ENCODE data around the gene AKAP13. TPM values are rescaled to one million over a fixed set of nuclear protein-coding genes. Genes with fewer than 3 reads are reported as not detected.
A peak's percentile ranks its signal among the peaks of the same experiment; 100 is the strongest.

AKAP13 gene
- total and polyA plus RNA-seq, 2 of the 13 experiments (the other 11 are each of a cell fraction or from before 2014, with no cell fraction given) = 6.7 to 27.1 TPM

DNA sequence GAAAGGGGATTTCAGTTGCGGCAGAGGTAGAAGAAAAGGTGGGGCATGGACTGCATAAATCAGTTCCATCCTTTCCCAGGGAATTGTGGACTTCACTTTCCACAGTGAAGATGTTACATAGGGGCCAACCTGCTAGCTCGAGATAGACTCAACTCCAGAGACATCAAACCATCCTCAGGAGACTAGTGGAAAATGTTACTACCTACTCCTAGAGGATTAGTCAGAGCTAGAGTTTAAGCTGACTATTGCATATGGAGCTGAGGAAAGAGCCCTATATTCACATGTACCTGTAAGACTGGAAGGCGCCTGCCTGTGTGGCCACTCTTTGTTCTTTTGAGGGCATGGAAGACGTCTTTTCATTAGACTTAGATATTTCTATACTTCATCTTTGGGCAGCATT is 345.2 kb downstream of the AKAP13 start (continued):
- TF ChIP-seq, protein P1, sequence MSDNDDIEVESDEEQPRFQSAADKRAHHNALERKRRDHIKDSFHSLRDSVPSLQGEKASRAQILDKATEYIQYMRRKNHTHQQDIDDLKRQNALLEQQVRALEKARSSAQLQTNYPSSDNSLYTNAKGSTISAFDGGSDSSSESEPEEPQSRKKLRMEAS (IDR thresholded peaks at IDR 0.05) = no peak
- TF ChIP-seq NFE2L1 (CRISPR knock-in tag; IDR thresholded peaks at IDR 0.05; ENCODE audit: borderline replicate concordance) = no peak

DNA sequence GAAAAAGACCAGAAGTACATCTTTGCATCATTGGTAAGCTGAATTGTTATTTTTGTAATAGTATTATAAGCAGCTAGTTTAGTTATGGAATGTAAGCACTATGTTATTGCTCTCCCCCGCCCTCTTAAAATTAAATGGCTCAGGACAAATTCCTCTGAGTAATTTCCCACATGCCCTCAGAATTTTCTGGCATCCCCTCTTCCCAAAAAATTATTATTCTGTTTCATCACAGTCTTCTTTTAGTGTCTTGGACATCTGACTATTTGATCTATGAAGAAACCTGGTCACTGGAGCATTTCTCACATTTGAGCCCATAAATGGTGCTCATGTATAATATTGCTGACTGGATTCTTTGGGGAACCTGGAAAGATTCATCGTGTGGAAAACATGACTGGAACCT is 346.1 kb downstream of the AKAP13 start:
- Histone ChIP-seq H3K4me1 (ENCODE audit: insufficient read depth, low read length) (no peaks in the 10 kb centered on the region), H3K79me2 (ENCODE audit: insufficient read depth, low read length) (no peaks in the 10 kb centered on the region), H3K27me3 (ENCODE audit: control insufficient read depth in 1 of 2, insufficient read depth in 2 of 2, low read length in 2 of 2) (no peaks in the 10 kb centered on the region), H3K9me3 (ENCODE audit: low read length) (no peaks in the 10 kb centered on the region), H3K36me3 (replicated peaks in 1 of 2; ENCODE audit: control insufficient read depth in 1 of 2, insufficient read depth in 2 of 2, low read length in 2 of 2) (peaks cover 12 to 49% of the 10 kb centered on the region in 2 experiments), H2AFZ (ENCODE audit: low read length) (no peak overlapping the region), H4K20me1 (ENCODE audit: insufficient read depth, low read length) (no peaks in the 10 kb centered on the region), H3K4me3 (replicated peaks in 1 of 3; ENCODE audit: insufficient read depth in 1 of 3, low read depth in 2 of 3, low read length in 3 of 3) (no peak overlapping the region), H3K27ac (ENCODE audit: extremely low read length, insufficient read depth, low read length) (no peak overlapping the region), H3K9ac (ENCODE audit: insufficient read depth, low read depth, low read length) (no peak overlapping the region), H3K4me2 (ENCODE audit: low read depth, low read length) (no peak overlapping the region)
- ATAC-seq (no peak), FAIRE-seq (no peak), DNase-seq (ENCODE audit: low spot score) (no peak)
- intact Hi-C loops (cut with micrococcal nuclease; ENCODE audit: unreplicated experiment) = no loop called here
- no TSS peak for BruUV-seq (replicated peaks)
- in situ Hi-C loops (cut with HindIII; ENCODE audit: extremely low pct_ligation_motif_present, low pct_unique_long_range_greater_than_20kb) = loop anchor here (5.0 kb wide), 1 partner anchor 106 kb away; no protein-coding TSS in a partner anchor
- ChIA-PET POLR2A (no interaction called here), CTCF (ENCODE audit: low intra/inter-chr PET ratio, low total read pairs) (no interaction called here)
- WGBS (ENCODE audit: low lambda C conversion rate) = 97% methylated on average over 2 of the region's 2 CpGs
- TF ChIP-seq MAFK (conservative IDR thresholded peaks at IDR 0.05 in 1 of 2, IDR thresholded peaks at IDR 0.05 in 1 of 2; ENCODE audit: low read length in 2 of 2) = peak; percentile 18 to 30; a peak in 1 of 4 replicates
- TF ChIP-seq, protein P2, sequence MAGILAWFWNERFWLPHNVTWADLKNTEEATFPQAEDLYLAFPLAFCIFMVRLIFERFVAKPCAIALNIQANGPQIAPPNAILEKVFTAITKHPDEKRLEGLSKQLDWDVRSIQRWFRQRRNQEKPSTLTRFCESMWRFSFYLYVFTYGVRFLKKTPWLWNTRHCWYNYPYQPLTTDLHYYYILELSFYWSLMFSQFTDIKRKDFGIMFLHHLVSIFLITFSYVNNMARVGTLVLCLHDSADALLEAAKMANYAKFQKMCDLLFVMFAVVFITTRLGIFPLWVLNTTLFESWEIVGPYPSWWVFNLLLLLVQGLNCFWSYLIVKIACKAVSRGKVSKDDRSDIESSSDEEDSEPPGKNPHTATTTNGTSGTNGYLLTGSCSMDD (CRISPR knock-in tag; IDR thresholded peaks at IDR 0.05) = no peak

DNA sequence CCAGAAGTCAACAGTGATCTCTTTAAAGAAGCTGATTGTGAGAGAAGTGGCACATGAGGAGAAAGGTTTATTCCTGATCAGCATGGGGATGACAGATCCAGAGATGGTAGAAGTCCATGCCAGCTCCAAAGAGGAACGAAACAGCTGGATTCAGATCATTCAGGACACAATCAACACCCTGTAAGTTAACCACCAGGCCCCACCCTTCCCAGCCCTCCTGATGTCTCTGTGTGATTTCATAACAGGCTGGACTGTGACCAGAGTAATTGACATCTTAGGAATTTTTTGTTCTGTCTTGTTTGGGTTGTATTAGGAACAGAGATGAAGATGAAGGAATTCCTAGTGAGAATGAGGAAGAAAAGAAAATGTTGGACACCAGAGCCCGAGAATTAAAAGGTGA is 346.7 kb downstream of the AKAP13 start:
- DNase-seq (ENCODE audit: low spot score) = no peak
- in situ Hi-C loops (cut with HindIII; ENCODE audit: extremely low pct_ligation_motif_present, low pct_unique_long_range_greater_than_20kb) (loop anchor here (5.0 kb wide), 1 partner anchor 105 kb away; no protein-coding TSS in a partner anchor), intact Hi-C loops (cut with micrococcal nuclease; ENCODE audit: unreplicated experiment) (no loop called here)
- Histone ChIP-seq H3K79me2 (ENCODE audit: insufficient read depth, low read length) (no peaks in the 10 kb centered on the region), H3K9me3 (ENCODE audit: low read length) (no peaks in the 10 kb centered on the region), H3K27ac (ENCODE audit: extremely low read length, insufficient read depth, low read length) (no peak overlapping the region), H2AFZ (ENCODE audit: low read length) (no peak overlapping the region), H3K4me1 (ENCODE audit: insufficient read depth, low read length) (no peaks in the 10 kb centered on the region), H3K4me3 (replicated peaks in 1 of 3; ENCODE audit: insufficient read depth in 1 of 3, low read depth in 2 of 3, low read length in 3 of 3) (no peak overlapping the region), H3K36me3 (replicated peaks in 1 of 2; ENCODE audit: control insufficient read depth in 1 of 2, insufficient read depth in 2 of 2, low read length in 2 of 2) (peaks cover 12 to 52% of the 10 kb centered on the region in 2 experiments), H3K27me3 (ENCODE audit: control insufficient read depth in 1 of 2, insufficient read depth in 2 of 2, low read length in 2 of 2) (no peaks in the 10 kb centered on the region), H3K4me2 (ENCODE audit: low read depth, low read length) (no peak overlapping the region), H4K20me1 (ENCODE audit: insufficient read depth, low read length) (no peaks in the 10 kb centered on the region), H3K9ac (ENCODE audit: insufficient read depth, low read depth, low read length) (no peak overlapping the region)
- POLR2A ChIA-PET = no interaction called here
- WGBS (ENCODE audit: low lambda C conversion rate) = 94% methylated on average over 2 of the region's 2 CpGs
- FAIRE-seq = no peak
- no TSS peak for BruUV-seq (replicated peaks)
- ATAC-seq = no peak
- CTCF ChIA-PET (ENCODE audit: low intra/inter-chr PET ratio, low total read pairs) = no interaction called here
- TF ChIP-seq RBM39 (IDR thresholded peaks at IDR 0.05; ENCODE audit: low read depth, low read length, poor library complexity, severe bottlenecking) = no peak
- TF ChIP-seq KLF15 (CRISPR knock-in tag; IDR thresholded peaks at IDR 0.05; ENCODE audit: borderline replicate concordance) = no peak
- TF ChIP-seq ZNF180 (CRISPR knock-in tag; IDR thresholded peaks at IDR 0.05; ENCODE audit: borderline replicate concordance, low read depth) = no peak
- TF ChIP-seq, protein P3, sequence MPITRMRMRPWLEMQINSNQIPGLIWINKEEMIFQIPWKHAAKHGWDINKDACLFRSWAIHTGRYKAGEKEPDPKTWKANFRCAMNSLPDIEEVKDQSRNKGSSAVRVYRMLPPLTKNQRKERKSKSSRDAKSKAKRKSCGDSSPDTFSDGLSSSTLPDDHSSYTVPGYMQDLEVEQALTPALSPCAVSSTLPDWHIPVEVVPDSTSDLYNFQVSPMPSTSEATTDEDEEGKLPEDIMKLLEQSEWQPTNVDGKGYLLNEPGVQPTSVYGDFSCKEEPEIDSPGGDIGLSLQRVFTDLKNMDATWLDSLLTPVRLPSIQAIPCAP (CRISPR knock-in tag; IDR thresholded peaks at IDR 0.05; ENCODE audit: low read depth) = no peak
- TF ChIP-seq, protein P4, sequence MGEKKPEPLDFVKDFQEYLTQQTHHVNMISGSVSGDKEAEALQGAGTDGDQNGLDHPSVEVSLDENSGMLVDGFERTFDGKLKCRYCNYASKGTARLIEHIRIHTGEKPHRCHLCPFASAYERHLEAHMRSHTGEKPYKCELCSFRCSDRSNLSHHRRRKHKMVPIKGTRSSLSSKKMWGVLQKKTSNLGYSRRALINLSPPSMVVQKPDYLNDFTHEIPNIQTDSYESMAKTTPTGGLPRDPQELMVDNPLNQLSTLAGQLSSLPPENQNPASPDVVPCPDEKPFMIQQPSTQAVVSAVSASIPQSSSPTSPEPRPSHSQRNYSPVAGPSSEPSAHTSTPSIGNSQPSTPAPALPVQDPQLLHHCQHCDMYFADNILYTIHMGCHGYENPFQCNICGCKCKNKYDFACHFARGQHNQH (CRISPR knock-in tag; IDR thresholded peaks at IDR 0.05) = no peak
- TF ChIP-seq ZNF333 (CRISPR knock-in tag; IDR thresholded peaks at IDR 0.05; ENCODE audit: borderline replicate concordance) = no peak
- TF ChIP-seq KAT8 (CRISPR knock-in tag; IDR thresholded peaks at IDR 0.05) = no peak
- no peak for TF ChIP-seq IRF2 (CRISPR knock-in tag; IDR thresholded peaks at IDR 0.05)
- TF ChIP-seq ZNF747 (CRISPR knock-in tag; IDR thresholded peaks at IDR 0.05; ENCODE audit: borderline replicate concordance) = no peak
